ENCODE data around the gene ZNF615.

GRCh38 chr19:52022193-52022592, 14.2 kb upstream of the ZNF615 start:
- TF ChIP-seq CTCF (conservative IDR thresholded peaks at IDR 0.05 in 1 of 2, IDR thresholded peaks at IDR 0.05 in 1 of 2; ENCODE audit: low read depth in 1 of 2, low read length in 2 of 2), result no peak
- no peak for TF ChIP-seq EZH2 (IDR thresholded peaks at IDR 0.05; ENCODE audit: low read length, missing control alignments)
